Measurements from ENCODE around the gene CMBL. TPM values are rescaled to one million over a fixed set of nuclear protein-coding genes. Genes with fewer than 3 reads are reported as not detected.
"Not testable (repeated sequence)": the region's sequence is repeated elsewhere in the genome, so short reads cannot be mapped to it uniquely, and the experiment has no call there.

The CMBL gene
- total RNA-seq, 2 experiments from 2014 or later = 0.13 TPM; not detected in 1

- CTCF ChIA-PET (ENCODE audit: unreplicated experiment) = no interaction called here
- H3K9me2 ChIP-seq (ENCODE audit: insufficient read depth, low read length) = no peaks in the 10 kb centered on the region
- no peaks in the 10 kb centered on the region for H3K4me1 ChIP-seq (ENCODE audit: insufficient read depth, low read length, poor library complexity, severe bottlenecking)
- intact Hi-C loops (cut with micrococcal nuclease; ENCODE audit: unreplicated experiment) = no loop called here
- H3K9me3 ChIP-seq (ENCODE audit: low read length) = no peaks in the 10 kb centered on the region
- no peak for DNase-seq (ENCODE audit: low spot score)
- no peaks in the 10 kb centered on the region for H3K36me3 ChIP-seq (ENCODE audit: insufficient read depth, low read length)
- H3K4me2 ChIP-seq (ENCODE audit: low read length) = no peak overlapping the region
- no peak overlapping the region for H3K27ac ChIP-seq (ENCODE audit: low read depth, low read length, poor library complexity, severe bottlenecking)
- TF ChIP-seq EZH2phosphoT487 (IDR thresholded peaks at IDR 0.05; ENCODE audit: borderline replicate concordance, low read depth, low read length) (no peak), CTCF (conservative IDR thresholded peaks at IDR 0.05; ENCODE audit: low read length) (no peak)
- POLR2A ChIA-PET = interaction anchor here (1.3 kb wide), 1 partner anchor 11 kb away, joined by 3 read pairs; no protein-coding TSS in a partner anchor
- no peak overlapping the region for H3K4me3 ChIP-seq (ENCODE audit: low read depth, low read length, poor library complexity, severe bottlenecking)
- no peaks in the 10 kb centered on the region for H4K20me1 ChIP-seq (ENCODE audit: insufficient read depth, low read length)
- BruUV-seq (replicated peaks) = no TSS peak
- H2AFZ ChIP-seq (ENCODE audit: low read length) = no peak overlapping the region
- no peaks in the 10 kb centered on the region for H3K79me2 ChIP-seq (ENCODE audit: insufficient read depth, low read depth, low read length)
Measured at GRCh38 chr5:10315201-10315600, 7.5 kb upstream of the CMBL start.

- H3K4me2 ChIP-seq (ENCODE audit: low read length) = no peak overlapping the region
- H4K20me1 ChIP-seq (ENCODE audit: insufficient read depth, low read length) = no peaks in the 10 kb centered on the region
- TF ChIP-seq CTCF (conservative IDR thresholded peaks at IDR 0.05; ENCODE audit: low read length) = no peak
- no peak for TF ChIP-seq EZH2phosphoT487 (IDR thresholded peaks at IDR 0.05; ENCODE audit: borderline replicate concordance, low read depth, low read length)
- no peaks in the 10 kb centered on the region for H3K79me2 ChIP-seq (ENCODE audit: insufficient read depth, low read depth, low read length)
- no peak for DNase-seq (ENCODE audit: low spot score)
- no peak overlapping the region for H3K27ac ChIP-seq (ENCODE audit: low read depth, low read length, poor library complexity, severe bottlenecking)
- H3K9me3 ChIP-seq (ENCODE audit: low read length) = no peaks in the 10 kb centered on the region
- H2AFZ ChIP-seq (ENCODE audit: low read length) = no peak overlapping the region
- BruUV-seq (replicated peaks) = no TSS peak
- intact Hi-C loops (cut with micrococcal nuclease; ENCODE audit: unreplicated experiment) = no loop called here
- H3K4me1 ChIP-seq (ENCODE audit: insufficient read depth, low read length, poor library complexity, severe bottlenecking) = no peaks in the 10 kb centered on the region
- no peaks in the 10 kb centered on the region for H3K36me3 ChIP-seq (ENCODE audit: insufficient read depth, low read length)
- no peaks in the 10 kb centered on the region for H3K9me2 ChIP-seq (ENCODE audit: insufficient read depth, low read length)
- CTCF ChIA-PET (ENCODE audit: unreplicated experiment) = no interaction called here
- H3K4me3 ChIP-seq (ENCODE audit: low read depth, low read length, poor library complexity, severe bottlenecking) = no peak overlapping the region
- POLR2A ChIA-PET = interaction anchor here (0.8 to 1.6 kb wide), 4 partner anchors 7 to 236 kb away, joined by 3 to 4 read pairs (median 3); no protein-coding TSS in a partner anchor
Measured at GRCh38 chr5:10311595-10312425, 4.1 kb upstream of the CMBL start.

GRCh38 chr5:10310835-10311570 is 3.3 kb upstream of the CMBL start:
- H3K79me2 ChIP-seq (ENCODE audit: insufficient read depth, low read depth, low read length); H3K4me1 ChIP-seq (ENCODE audit: insufficient read depth, low read length, poor library complexity, severe bottlenecking); H2AFZ ChIP-seq (ENCODE audit: low read length); H3K27ac ChIP-seq (ENCODE audit: low read depth, low read length, poor library complexity, severe bottlenecking); H3K36me3 ChIP-seq (ENCODE audit: insufficient read depth, low read length); CTCF ChIA-PET (ENCODE audit: unreplicated experiment); intact Hi-C loops (cut with micrococcal nuclease; ENCODE audit: unreplicated experiment); BruUV-seq (replicated peaks); H3K4me3 ChIP-seq (ENCODE audit: low read depth, low read length, poor library complexity, severe bottlenecking); DNase-seq (ENCODE audit: low spot score); H3K9me3 ChIP-seq (ENCODE audit: low read length); H3K4me2 ChIP-seq (ENCODE audit: low read length); H4K20me1 ChIP-seq (ENCODE audit: insufficient read depth, low read length); H3K9me2 ChIP-seq (ENCODE audit: insufficient read depth, low read length): not testable (repeated sequence)
- POLR2A ChIA-PET = interaction anchor here (1.0 to 1.6 kb wide), 2 partner anchors 14 to 237 kb away, joined by 3 to 4 read pairs; no protein-coding TSS in a partner anchor
